Embryonic facial prominence (tissue), 1 donor: ENCODE results near the gene BLTP1.
"Not testable (repeated sequence)": the region's sequence is repeated elsewhere in the genome, so short reads cannot be mapped to it uniquely, and the experiment has no call there.

Experiments
- DNase-seq: peaks from one replicate; pipeline ENCODE4 v3.0.0-alpha.2; 2016; ENCODE audit errors: extremely low spot score

BLTP1 gene

GRCh38 chr4:122151982-122152710, at the start of gene BLTP1:
BLTP1 (plus strand) TSS chr4:122152331; CDS start chr4:122170648, 18,317 bp downstream.
- peak; percentile 84 for DNase-seq

- DNase-seq = no peak
Measured at GRCh38 chr4:122104184-122104583, 47.9 kb upstream of the BLTP1 start.

- DNase-seq = no peak
Measured at GRCh38 chr4:122107680-122108079, 44.5 kb upstream of the BLTP1 start.

- DNase-seq = not testable (repeated sequence)
Measured at GRCh38 chr4:122110304-122110703, 41.8 kb upstream of the BLTP1 start.

- no peak for DNase-seq
Measured at GRCh38 chr4:122117743-122118142, 34.4 kb upstream of the BLTP1 start.

GRCh38 chr4:122118243-122118642, 33.9 kb upstream of the BLTP1 start:
- no peak for DNase-seq

GRCh38 chr4:122119739-122120138, 32.4 kb upstream of the BLTP1 start:
- no peak for DNase-seq

GRCh38 chr4:122121593-122121992, 30.5 kb upstream of the BLTP1 start:
- no peak for DNase-seq

- no peak for DNase-seq
Measured at GRCh38 chr4:122122083-122122482, 30.0 kb upstream of the BLTP1 start.

GRCh38 chr4:122129061-122129460, 23.1 kb upstream of the BLTP1 start:
- DNase-seq = no peak

GRCh38 chr4:122131562-122132157, 20.5 kb upstream of the BLTP1 start:
- no peak for DNase-seq

- no peak for DNase-seq
Measured at GRCh38 chr4:122132891-122133290, 19.2 kb upstream of the BLTP1 start.

GRCh38 chr4:122139139-122139538, 13.0 kb upstream of the BLTP1 start:
- DNase-seq = no peak

GRCh38 chr4:122140834-122141233, 11.3 kb upstream of the BLTP1 start:
- no peak for DNase-seq

- DNase-seq = no peak
Measured at GRCh38 chr4:122142687-122143086, 9.4 kb upstream of the BLTP1 start.

- no peak for DNase-seq
Measured at GRCh38 chr4:122146652-122147051, 5.5 kb upstream of the BLTP1 start.

- DNase-seq = no peak
Measured at GRCh38 chr4:122150931-122151330, 1.2 kb upstream of the BLTP1 start.

GRCh38 chr4:122152711-122153226, 638 bp downstream of the BLTP1 start:
- DNase-seq = peak; percentile 28

- no peak for DNase-seq
Measured at GRCh38 chr4:122156819-122157218, 4.7 kb downstream of the BLTP1 start.

- DNase-seq = no peak
Measured at GRCh38 chr4:122163301-122163700, 11.2 kb downstream of the BLTP1 start.

- no peak for DNase-seq
Measured at GRCh38 chr4:122163767-122164166, 11.6 kb downstream of the BLTP1 start.

- DNase-seq = no peak
Measured at GRCh38 chr4:122167369-122167768, 15.2 kb downstream of the BLTP1 start.

- no peak for DNase-seq
Measured at GRCh38 chr4:122170775-122171174, 18.6 kb downstream of the BLTP1 start.
